ENCODE measurements around the gene DMAC2L. TPM values are rescaled to one million over a fixed set of nuclear protein-coding genes. Genes with fewer than 3 reads are reported as not detected.

DMAC2L gene
- total RNA-seq, 1 experiment from 2014 or later, result 8.9 TPM

DNA sequence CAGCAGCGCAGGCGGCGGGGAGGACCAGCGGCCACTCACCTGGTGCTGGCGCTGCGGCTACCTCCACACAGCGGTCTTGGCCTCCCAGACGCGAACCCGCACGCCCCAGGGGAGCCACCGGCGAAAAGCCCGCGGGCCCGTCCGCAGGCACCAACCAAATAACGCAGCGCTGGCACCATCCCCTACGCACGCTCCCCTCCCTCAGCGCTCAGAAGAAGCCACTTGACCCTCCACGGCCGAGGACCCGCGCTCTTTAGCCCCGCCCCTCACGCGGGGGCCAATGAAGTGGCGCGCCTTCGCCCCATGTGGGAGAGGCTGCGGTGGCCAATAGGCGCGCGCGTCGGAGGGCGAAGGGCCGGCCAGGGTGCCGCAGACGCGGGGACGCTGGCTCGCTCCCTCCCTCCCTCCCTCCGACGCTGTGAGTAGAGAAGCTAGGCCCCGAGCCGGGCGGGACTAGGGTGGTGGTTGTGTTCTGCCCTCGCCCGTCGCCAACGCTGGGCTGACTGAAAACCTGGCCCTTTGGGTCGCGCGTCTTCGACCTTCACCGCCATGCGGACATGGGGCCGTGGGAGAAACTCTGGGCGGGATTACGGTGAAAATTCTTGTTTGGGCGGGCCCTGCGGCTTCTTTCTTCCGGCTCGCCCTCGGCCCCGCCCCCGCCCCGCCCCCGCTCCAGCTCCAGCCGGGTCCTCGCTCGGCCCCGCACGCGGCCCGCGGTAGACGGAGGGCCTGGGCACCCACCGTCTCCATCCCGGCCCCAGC lies at the start of gene DMAC2L, which contains the start of gene L2HGDH (continued):
- TF ChIP-seq CBX3 (IDR thresholded peaks at IDR 0.05; ENCODE audit: low read depth) (peak; percentile 72; the same call in 1 of the 2 replicates), YY1 (IDR thresholded peaks at IDR 0.05; ENCODE audit: extremely low read depth, insufficient replicate concordance, low read depth, low read length) (peak; percentile 22), CEBPB (IDR thresholded peaks at IDR 0.05; ENCODE audit: low read depth) (no peak), POLR2A (IDR thresholded peaks at IDR 0.05; ENCODE audit: borderline replicate concordance, extremely low read depth, insufficient read depth, insufficient read length) (peak; percentile 54), ZNF274 (IDR thresholded peaks at IDR 0.05; ENCODE audit: low read depth, low read length) (no peak)
- TF ChIP-seq, protein P1, sequence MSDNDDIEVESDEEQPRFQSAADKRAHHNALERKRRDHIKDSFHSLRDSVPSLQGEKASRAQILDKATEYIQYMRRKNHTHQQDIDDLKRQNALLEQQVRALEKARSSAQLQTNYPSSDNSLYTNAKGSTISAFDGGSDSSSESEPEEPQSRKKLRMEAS (IDR thresholded peaks at IDR 0.05), result peak; percentile 97
- TF ChIP-seq, protein P2, sequence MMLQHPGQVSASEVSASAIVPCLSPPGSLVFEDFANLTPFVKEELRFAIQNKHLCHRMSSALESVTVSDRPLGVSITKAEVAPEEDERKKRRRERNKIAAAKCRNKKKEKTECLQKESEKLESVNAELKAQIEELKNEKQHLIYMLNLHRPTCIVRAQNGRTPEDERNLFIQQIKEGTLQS (IDR thresholded peaks at IDR 0.05), result no peak

DNA sequence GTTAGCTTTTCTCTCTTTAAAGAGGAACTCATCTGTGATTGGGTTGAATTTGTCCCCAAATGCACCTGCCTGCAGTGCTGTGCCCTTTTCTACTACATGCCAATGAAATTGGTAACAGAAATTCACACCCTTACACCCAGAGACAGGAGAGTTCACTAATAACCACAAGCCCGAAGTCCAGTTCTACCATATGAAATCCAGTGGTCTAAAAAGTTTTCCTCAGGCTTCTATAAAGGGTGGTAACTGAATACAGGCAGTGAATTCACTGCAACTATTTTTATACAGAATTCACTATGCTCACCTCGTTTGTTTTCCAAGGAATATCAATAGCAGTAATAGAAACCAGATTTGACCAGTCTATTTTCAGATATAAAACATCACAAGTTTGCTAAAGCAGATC lies 49.3 kb upstream of the DMAC2L start:
- TF ChIP-seq EZH2 (IDR thresholded peaks at IDR 0.05), result no peak
- TF ChIP-seq RAD21 (IDR thresholded peaks at IDR 0.05; ENCODE audit: low read depth), result no peak
- TF ChIP-seq TCF7L2 (IDR thresholded peaks at IDR 0.05; ENCODE audit: borderline replicate concordance, extremely low read depth, insufficient read depth, insufficient read length), result no peak
- Histone ChIP-seq H3K4me1 (ENCODE audit: control insufficient read depth in 1 of 2, insufficient read depth in 2 of 2, low read length in 2 of 2) (no peaks in the 10 kb centered on the region), H3K27me3 (ENCODE audit: insufficient read depth, low read length) (no peaks in the 10 kb centered on the region), H3K4me3 (replicated peaks in 1 of 2; ENCODE audit: low read depth in 1 of 2, low read length in 2 of 2) (no peak overlapping the region), H3K9me3 (ENCODE audit: control insufficient read depth in 1 of 2, insufficient read depth in 1 of 2, low read depth in 1 of 2, low read length in 2 of 2) (no peaks in the 10 kb centered on the region), H3K36me3 (ENCODE audit: control insufficient read depth in 1 of 2, insufficient read depth in 2 of 2, low read length in 2 of 2) (peaks cover 3 to 4% of the 10 kb centered on the region in 2 experiments; a peak in 2 of 4 replicates), H3K27ac (ENCODE audit: low read depth, low read length) (no peak overlapping the region), H2AFZ (ENCODE audit: low read depth, low read length, poor library complexity, severe bottlenecking) (no peak overlapping the region), H3K9ac (ENCODE audit: low read length) (no peak overlapping the region), H3K9me2 (ENCODE audit: insufficient read depth) (no peaks in the 10 kb centered on the region), H3K4me2 (ENCODE audit: low read length) (no peak overlapping the region), H3K79me2 (ENCODE audit: insufficient read depth, low read length) (no peaks in the 10 kb centered on the region), H4K20me1 (ENCODE audit: insufficient read depth) (no peaks in the 10 kb centered on the region)
- intact Hi-C loops (cut with micrococcal nuclease), result no loop called here
- ChIA-PET CTCF (no interaction called here), POLR2A (no interaction called here), RAD21 (ENCODE audit: low non-redundant PET in 1 of 2, low total read pairs in 2 of 2, uncharacterized antibody in 2 of 2, unreplicated experiment in 2 of 2) (no interaction called here)
- ATAC-seq (no peak), DNase-seq (ENCODE audit: low read depth, low spot score) (no peak)
- BruUV-seq (replicated peaks), result no TSS peak
